ENCODE measurements around the gene CDH4. TPM values are rescaled to one million over a fixed set of nuclear protein-coding genes. Genes with fewer than 3 reads are reported as not detected.

CDH4 gene
- total RNA-seq, 1 experiment from 2014 or later = 5.3 TPM

GRCh38 chr20:61732511-61733210 lies 480.6 kb downstream of the CDH4 start:
- H3K27me3 Mint-ChIP-seq (ENCODE audit: low read depth) = peaks cover 8% of the 10 kb centered on the region
- no peak for ATAC-seq

GRCh38 chr20:61733216-61733615 lies 481.2 kb downstream of the CDH4 start:
- CTCF ChIA-PET = no interaction called here
- TF ChIP-seq ATF1 (CRISPR knock-in tag; IDR thresholded peaks at IDR 0.05) (no peak), HMGXB4 (CRISPR knock-in tag; IDR thresholded peaks at IDR 0.05) (no peak), ZNF396 (CRISPR knock-in tag; IDR thresholded peaks at IDR 0.05; ENCODE audit: borderline replicate concordance) (no peak), CBFB (CRISPR knock-in tag; IDR thresholded peaks at IDR 0.05; ENCODE audit: low read depth) (no peak), NFATC4 (CRISPR knock-in tag; IDR thresholded peaks at IDR 0.05) (no peak), ESRRA (CRISPR knock-in tag; IDR thresholded peaks at IDR 0.05; ENCODE audit: borderline replicate concordance) (no peak), GTF2I (CRISPR knock-in tag; conservative IDR thresholded peaks at IDR 0.05) (no peak), ATF6 (CRISPR knock-in tag; IDR thresholded peaks at IDR 0.05) (no peak), ATF2 (CRISPR knock-in tag; IDR thresholded peaks at IDR 0.05; ENCODE audit: borderline replicate concordance, low read depth) (no peak), E2F5 (CRISPR knock-in tag; IDR thresholded peaks at IDR 0.05) (no peak)

More at GRCh38 chr20:61732511-61733210, 480.6 kb downstream of the CDH4 start:
- Mint-ChIP-seq H3K9me3 (no peaks in the 10 kb centered on the region), H3K4me3 (no peak overlapping the region), H3K27ac (no peak overlapping the region), H3K36me3 (no peaks in the 10 kb centered on the region), H3K4me1 (0 out of 2 replicates have a peak, but pooled peaks cover 3% of the 10 kb centered on the region)
- CTCF ChIA-PET = no interaction called here
- POLR2A ChIA-PET = interaction anchor here (0.5 kb wide), 1 partner anchor 845 kb away, joined by 6 read pairs; no protein-coding TSS in a partner anchor
- DNase-seq (ENCODE audit: low spot score) = no peak
- no peak for TF ChIP-seq MAX (CRISPR knock-in tag; IDR thresholded peaks at IDR 0.05)
- no peak for TF ChIP-seq MLX (CRISPR knock-in tag; IDR thresholded peaks at IDR 0.05)
- TF ChIP-seq TCF7 (CRISPR knock-in tag; IDR thresholded peaks at IDR 0.05; ENCODE audit: low read depth) = no peak
- TF ChIP-seq AR (CRISPR knock-in tag; IDR thresholded peaks at IDR 0.05) = no peak
- no peak for TF ChIP-seq ZNF138 (CRISPR knock-in tag; conservative IDR thresholded peaks at IDR 0.05)
- TF ChIP-seq ETV6 (CRISPR knock-in tag; IDR thresholded peaks at IDR 0.05) = no peak
- no peak for TF ChIP-seq SMAD4 (CRISPR knock-in tag; IDR thresholded peaks at IDR 0.05)
- TF ChIP-seq NFATC4 (CRISPR knock-in tag; IDR thresholded peaks at IDR 0.05) = no peak
- TF ChIP-seq USF2 (CRISPR knock-in tag; IDR thresholded peaks at IDR 0.05) = no peak
- TF ChIP-seq RELA (CRISPR knock-in tag; IDR thresholded peaks at IDR 0.05; ENCODE audit: borderline replicate concordance) = no peak
- no peak for TF ChIP-seq ZBTB21 (CRISPR knock-in tag; IDR thresholded peaks at IDR 0.05; ENCODE audit: borderline replicate concordance)
- TF ChIP-seq IRF2 (CRISPR knock-in tag; IDR thresholded peaks at IDR 0.05; ENCODE audit: borderline replicate concordance, low read depth) = no peak

More at GRCh38 chr20:61733216-61733615, 481.2 kb downstream of the CDH4 start:
- H3K27ac Mint-ChIP-seq = no peak overlapping the region
- 0 out of 2 replicates have a peak, but pooled peaks cover 3% of the 10 kb centered on the region for H3K4me1 Mint-ChIP-seq
- no peaks in the 10 kb centered on the region for H3K9me3 Mint-ChIP-seq
- POLR2A ChIA-PET = no interaction called here
- no peak overlapping the region for H3K4me3 Mint-ChIP-seq
- H3K27me3 Mint-ChIP-seq (ENCODE audit: low read depth) = peaks cover 8% of the 10 kb centered on the region
- no peaks in the 10 kb centered on the region for H3K36me3 Mint-ChIP-seq
- DNase-seq (ENCODE audit: low spot score) (no peak), ATAC-seq (no peak)
